Measurements from ENCODE around the gene OR2AP1.

Gene OR2AP1

GRCh38 chr12:55614764-55615163 is 42.5 kb downstream of the OR2AP1 start:
- Histone ChIP-seq H3K4me3 (ENCODE audit: low read depth in 1 of 2, low read length in 1 of 2) (no peak overlapping the region), H3K9me3 (peaks cover 6% of the 10 kb centered on the region), H3K4me1 (ENCODE audit: control insufficient read depth in 1 of 2, insufficient read depth in 1 of 2, low read depth in 1 of 2, low read length in 1 of 2) (peaks cover 6 to 9% of the 10 kb centered on the region in 2 experiments), H3K36me3 (no peaks in the 10 kb centered on the region), H3K27me3 (peaks cover 23% of the 10 kb centered on the region), H3K27ac (no peak overlapping the region)
- TF ChIP-seq CTCF (IDR thresholded peaks at IDR 0.05) = no peak

GRCh38 chr12:55619354-55620138 is 47.3 kb downstream of the OR2AP1 start:
- H3K36me3 ChIP-seq = no peaks in the 10 kb centered on the region
- peak overlapping the region in 1 of 2 experiments; percentile 33 for H3K4me3 ChIP-seq (ENCODE audit: low read depth in 1 of 2, low read length in 1 of 2)
- H3K27me3 ChIP-seq = no peaks in the 10 kb centered on the region
- peak; percentile 89 for TF ChIP-seq CTCF (IDR thresholded peaks at IDR 0.05)
- peak overlapping the region; percentile 49 for H3K27ac ChIP-seq
- peaks cover 12 to 15% of the 10 kb centered on the region in 2 experiments for H3K4me1 ChIP-seq (ENCODE audit: control insufficient read depth in 1 of 2, insufficient read depth in 1 of 2, low read depth in 1 of 2, low read length in 1 of 2)
- peaks cover 6% of the 10 kb centered on the region for H3K9me3 ChIP-seq

GRCh38 chr12:55624056-55624455 is 51.8 kb downstream of the OR2AP1 start:
- H3K4me1 ChIP-seq (ENCODE audit: control insufficient read depth in 1 of 2, insufficient read depth in 1 of 2, low read depth in 1 of 2, low read length in 1 of 2) = peaks cover 28 to 32% of the 10 kb centered on the region in 2 experiments
- TF ChIP-seq CTCF (IDR thresholded peaks at IDR 0.05) = no peak
- no peaks in the 10 kb centered on the region for H3K27me3 ChIP-seq
- no peaks in the 10 kb centered on the region for H3K36me3 ChIP-seq
- H3K27ac ChIP-seq = no peak overlapping the region
- no peak overlapping the region for H3K4me3 ChIP-seq (ENCODE audit: low read depth in 1 of 2, low read length in 1 of 2)
- no peaks in the 10 kb centered on the region for H3K9me3 ChIP-seq
